Measurements from ENCODE around the gene BIRC6. TPM values are rescaled to one million over a fixed set of nuclear protein-coding genes. Genes with fewer than 3 reads are reported as not detected.
"Not testable (repeated sequence)": the region's sequence is repeated elsewhere in the genome, so short reads cannot be mapped to it uniquely, and the experiment has no call there.

BIRC6 gene
- total RNA-seq, 1 donor from 2014 or later: 59.4 TPM

GRCh38 chr2:32342801-32343200 lies 14.0 kb upstream of the BIRC6 start:
- Histone ChIP-seq H3K36me3 (no peaks in the 10 kb centered on the region), H3K27me3 (no peaks in the 10 kb centered on the region), H3K9me3 (no peaks in the 10 kb centered on the region), H3K27ac (no peak overlapping the region), H3K4me3 (no peak overlapping the region), H3K4me1 (no peaks in the 10 kb centered on the region)
- intact Hi-C loops (cut with DNase I): no loop called here
- no peak for TF ChIP-seq CTCF (IDR thresholded peaks at IDR 0.05)
- DNase-seq (ENCODE audit: low spot score in 2 of 2): no peak

- intact Hi-C loops (cut with DNase I): not testable (repeated sequence)
These were observed 6.0 kb upstream of the BIRC6 start for GRCh38 chr2:32350797-32351196.

GRCh38 chr2:32355976-32356680 lies 695 bp upstream of the BIRC6 start:
- intact Hi-C loops (cut with DNase I): loop anchor here (2.0 to 5.0 kb wide), 4 partner anchors 71 to 1241 kb away; partner anchors contain the start of genes FAM98A and SPAST
- Histone ChIP-seq H3K4me1 (peaks cover 0 to 30% of the 10 kb centered on the region in 2 donors), H3K27ac (peak overlapping the region; percentile 90 to 100), H3K4me3 (peak overlapping the region; percentile 67 to 99), H3K27me3 (no peaks in the 10 kb centered on the region), H3K36me3 (no peaks in the 10 kb centered on the region), H3K9me3 (no peaks in the 10 kb centered on the region)
- DNase-seq (ENCODE audit: low spot score in 2 of 2): no peak
- no peak for TF ChIP-seq CTCF (IDR thresholded peaks at IDR 0.05)

More at GRCh38 chr2:32350797-32351196, 6.0 kb upstream of the BIRC6 start:
- H3K27ac ChIP-seq; H3K4me1 ChIP-seq; H3K9me3 ChIP-seq; H3K36me3 ChIP-seq; DNase-seq (ENCODE audit: low spot score in 2 of 2); H3K4me3 ChIP-seq; H3K27me3 ChIP-seq: not testable (repeated sequence)

- peak in 1 of 2 donors; percentile 68 for DNase-seq (ENCODE audit: low spot score in 2 of 2)
- no peak for TF ChIP-seq CTCF (IDR thresholded peaks at IDR 0.05)
- H3K9me3 ChIP-seq: no peaks in the 10 kb centered on the region
- intact Hi-C loops (cut with DNase I): loop anchor here (1.0 to 5.0 kb wide), 5 partner anchors 70 to 1240 kb away; partner anchors contain the start of genes FAM98A, SLC30A6 and SPAST
- H3K36me3 ChIP-seq: no peaks in the 10 kb centered on the region
- no peaks in the 10 kb centered on the region for H3K27me3 ChIP-seq
- H3K27ac ChIP-seq: peak overlapping the region; percentile 90 to 100
- H3K4me1 ChIP-seq: peaks cover 0 to 30% of the 10 kb centered on the region in 2 donors
- H3K4me3 ChIP-seq: peak overlapping the region; percentile 67 to 99
These were observed 691 bp downstream of the BIRC6 start for GRCh38 chr2:32357318-32358110.

GRCh38 chr2:32358111-32358482 lies 1.3 kb downstream of the BIRC6 start:
- Histone ChIP-seq H3K27ac (peak overlapping the region; percentile 90 to 100), H3K4me3 (peak overlapping the region; percentile 67 to 99), H3K36me3 (no peaks in the 10 kb centered on the region), H3K27me3 (no peaks in the 10 kb centered on the region), H3K4me1 (peaks cover 0 to 35% of the 10 kb centered on the region in 2 donors), H3K9me3 (no peaks in the 10 kb centered on the region)
- DNase-seq (ENCODE audit: low spot score in 2 of 2): no peak
- TF ChIP-seq CTCF (IDR thresholded peaks at IDR 0.05): no peak
- intact Hi-C loops (cut with DNase I): loop anchor here (5.0 kb wide), 3 partner anchors 69 to 1239 kb away; partner anchors contain the start of genes FAM98A and SPAST

GRCh38 chr2:32360416-32360815 lies 3.6 kb downstream of the BIRC6 start:
- H3K27me3 ChIP-seq: no peaks in the 10 kb centered on the region
- peak overlapping the region in 1 of 2 donors; percentile 37 for H3K27ac ChIP-seq
- no peak overlapping the region for H3K4me3 ChIP-seq
- intact Hi-C loops (cut with DNase I): no loop called here
- H3K9me3 ChIP-seq: no peaks in the 10 kb centered on the region
- DNase-seq (ENCODE audit: low spot score in 2 of 2): no peak
- H3K4me1 ChIP-seq: peaks cover 3 to 51% of the 10 kb centered on the region in 2 donors
- H3K36me3 ChIP-seq: no peaks in the 10 kb centered on the region
- no peak for TF ChIP-seq CTCF (IDR thresholded peaks at IDR 0.05)

- H3K9me3 ChIP-seq; H3K36me3 ChIP-seq; DNase-seq (ENCODE audit: low spot score in 2 of 2); H3K27ac ChIP-seq; intact Hi-C loops (cut with DNase I); H3K27me3 ChIP-seq; H3K4me3 ChIP-seq: not testable (repeated sequence)
- H3K4me1 ChIP-seq: peaks cover 3 to 60% of the 10 kb centered on the region in 2 donors
These were observed 6.2 kb downstream of the BIRC6 start for GRCh38 chr2:32362997-32363396.
